GM23338 (cell line): ENCODE measurements around the gene CYB5R4. TPM values are rescaled to one million over a fixed set of nuclear protein-coding genes. Genes with fewer than 3 reads are reported as not detected.

Experiments
- ATAC-seq: fragments of 200-7000 bp; cut with Tn5 transposase; 3 replicates; pipeline ENCODE4 v1.9.1; 2020
- DNase-seq: peaks from one replicate; pipeline ENCODE4 v3.0.0-alpha.2; 2015; ENCODE audit warnings: low spot score
- H2AFZ ChIP-seq: fragments of 200-600 bp; sonication (generic); 2 replicates; pipeline ENCODE4 v1.8.0; 2016; ENCODE audit warnings: antibody characterized with exemption, mild to moderate bottlenecking, moderate library complexity
- H3F3A ChIP-seq: fragments of 200-600 bp; sonication (generic); replicated peaks from 2 replicates; pipeline ENCODE4 v1.8.0; 2017; ENCODE audit warnings: antibody characterized with exemption, mixed run types, low read depth
- H3K27ac ChIP-seq: fragments of 200-600 bp; sonication (generic); 2 replicates; pipeline ENCODE4 v1.6.1; 2016; ENCODE audit warnings: low read depth
- H3K27me3 ChIP-seq: fragments of 200-600 bp; sonication (generic); 2 replicates; pipeline ENCODE4 v1.8.0; 2016; ENCODE audit warnings: mild to moderate bottlenecking, mixed run types, moderate library complexity; ENCODE audit not compliant: insufficient read depth
- H3K36me3 ChIP-seq: fragments of 200-600 bp; sonication (generic); 2 replicates; pipeline ENCODE4 v1.8.0; 2016; ENCODE audit warnings: mild to moderate bottlenecking; ENCODE audit not compliant: insufficient read depth
- H3K4me1 ChIP-seq: fragments of 200-600 bp; sonication (generic); 2 replicates; pipeline ENCODE4 v1.8.0; 2016; ENCODE audit warnings: mild to moderate bottlenecking, moderate library complexity; ENCODE audit not compliant: insufficient read depth
- H3K4me2 ChIP-seq: fragments of 200-600 bp; sonication (generic); 2 replicates; pipeline ENCODE4 v1.7.1; 2017; ENCODE audit warnings: mixed run types
- H3K4me3 ChIP-seq: fragments of 200-600 bp; sonication (generic); 2 replicates; pipeline ENCODE4 v1.6.1; 2016; ENCODE audit warnings: mixed run types
- H3K79me2 ChIP-seq: fragments of 200-600 bp; sonication (generic); replicated peaks from 2 replicates; pipeline ENCODE4 v1.8.0; 2017; ENCODE audit warnings: mild to moderate bottlenecking; ENCODE audit not compliant: insufficient read depth
- H3K9me2 ChIP-seq: fragments of 200-600 bp; sonication (generic); 2 replicates; pipeline ENCODE4 v1.8.0; 2017; ENCODE audit not compliant: insufficient read depth
- H4K20me1 ChIP-seq: fragments of 200-600 bp; sonication (generic); replicated peaks from 2 replicates; pipeline ENCODE4 v1.8.0; 2017; ENCODE audit warnings: mild to moderate bottlenecking; ENCODE audit not compliant: insufficient read depth
- H3K27ac Mint-ChIP-seq: 2 replicates; pipeline ENCODE4 v1.8.0; 2020; ENCODE audit warnings: inconsistent platforms, mild to moderate bottlenecking, moderate library complexity, mixed read lengths
- H3K27me3 Mint-ChIP-seq: 3 replicates; pipeline ENCODE4 v1.8.0; 2022; ENCODE audit warnings: low read depth, mild to moderate bottlenecking, moderate library complexity, mixed read lengths, inconsistent platforms; ENCODE audit not compliant: insufficient read depth, poor library complexity
- H3K36me3 Mint-ChIP-seq: 3 replicates; pipeline ENCODE4 v1.8.0; 2021; ENCODE audit warnings: low read depth, mild to moderate bottlenecking, inconsistent platforms, moderate library complexity, mixed read lengths
- H3K4me1 Mint-ChIP-seq: 3 replicates; pipeline ENCODE4 v1.8.0; 2020; ENCODE audit warnings: mild to moderate bottlenecking, inconsistent platforms, mixed read lengths
- H3K4me3 Mint-ChIP-seq: 3 replicates; pipeline ENCODE4 v1.8.0; 2021; ENCODE audit warnings: moderate library complexity, mild to moderate bottlenecking, inconsistent platforms, mixed read lengths
- H3K9me3 Mint-ChIP-seq: 3 replicates; pipeline ENCODE4 v1.8.0; 2020; ENCODE audit warnings: moderate library complexity, mild to moderate bottlenecking, inconsistent platforms, mixed read lengths
- CREB1 ChIP-seq: fragments of 250-450 bp; sonication (Bioruptor Pico); IDR thresholded peaks from 2 replicates; pipeline ENCODE4 v1.5.0; 2020; ENCODE audit warnings: low read depth, mild to moderate bottlenecking, moderate library complexity
- EZH2 ChIP-seq: fragments of 200-600 bp; sonication (generic); IDR thresholded peaks from one replicate; pipeline ENCODE4 v1.8.0; 2017; ENCODE audit warnings: antibody characterized with exemption, mild to moderate bottlenecking, low read depth; ENCODE audit not compliant: unreplicated experiment
- EZH2phosphoT487 ChIP-seq: fragments of 200-600 bp; sonication (generic); IDR thresholded peaks from one replicate; pipeline ENCODE4 v1.8.1; 2018; ENCODE audit warnings: antibody characterized with exemption; ENCODE audit not compliant: unreplicated experiment
- JUNB ChIP-seq: IDR thresholded peaks from one replicate; pipeline ENCODE4 v1.6.1; 2016; ENCODE audit warnings: antibody characterized with exemption; ENCODE audit not compliant: unreplicated experiment
- NANOG ChIP-seq: IDR thresholded peaks from 2 replicates; pipeline ENCODE4 v1.6.1; 2016; ENCODE audit warnings: antibody characterized with exemption, borderline replicate concordance
- POLR2AphosphoS5 ChIP-seq: IDR thresholded peaks from 2 replicates; pipeline ENCODE4 v1.6.1; 2016; ENCODE audit warnings: antibody characterized with exemption, low read depth
- STAT1 ChIP-seq: IDR thresholded peaks from one replicate; pipeline ENCODE4 v1.6.1; 2016; ENCODE audit warnings: antibody characterized with exemption; ENCODE audit not compliant: unreplicated experiment
- ZNF114 ChIP-seq: fragments of 250-450 bp; sonication (Bioruptor Pico); IDR thresholded peaks from 2 replicates; pipeline ENCODE4 v1.5.0; 2020; ENCODE audit warnings: mild to moderate bottlenecking, moderate library complexity
- ZNF331 ChIP-seq: fragments of 250-450 bp; sonication (Bioruptor Pico); IDR thresholded peaks from 2 replicates; pipeline ENCODE4 v1.5.0; 2020; ENCODE audit warnings: low read depth, mild to moderate bottlenecking, moderate library complexity
- polyA plus RNA-seq: library from polyadenylated mRNA; unstranded; fragments of >200 nt; fragmentation: Nextera tagmentation; extraction: Ambion mirVana; gene quantifications from 2 replicates; pipeline ENCODE4 v1.2.1, GENCODE V29; 2016
- total RNA-seq: library from RNA; depleted of rRNA; stranded (reverse); fragments of >200 nt; shearing (Covaris generic); gene quantifications from 2 replicates; pipeline ENCODE4 v1.2.3, GENCODE V29; 2014
- TF ChIP-seq, protein P1 (sequence below): IDR thresholded peaks from one replicate; pipeline ENCODE4 v1.6.1; 2018; ENCODE audit warnings: antibody characterized with exemption; ENCODE audit not compliant: unreplicated experiment
- TF ChIP-seq, protein P2 (sequence below): fragments of 250-450 bp; sonication (Bioruptor Pico); IDR thresholded peaks from 2 replicates; pipeline ENCODE4 v1.5.0; 2020; ENCODE audit warnings: mild to moderate bottlenecking, moderate library complexity
- TF ChIP-seq, protein P3 (sequence below): IDR thresholded peaks from 2 replicates; pipeline ENCODE4 v1.6.1; 2016; ENCODE audit warnings: antibody characterized with exemption
- TF ChIP-seq, protein P4 (sequence below), 2 experiments: fragments of 200-600 bp in 1 of 2; sonication (generic) in 1 of 2; conservative IDR thresholded peaks; 2 replicates each; pipeline versions ENCODE4 v1.5.1 to v1.6.1; 2016 to 2017; ENCODE audit warnings: antibody characterized with exemption in 2 of 2, low read depth in 2 of 2, mild to moderate bottlenecking in 2 of 2, moderate library complexity in 1 of 2

CYB5R4 gene
- total and polyA plus RNA-seq, 2 experiments from 2014 or later: 8.9 to 17.2 TPM

DNA sequence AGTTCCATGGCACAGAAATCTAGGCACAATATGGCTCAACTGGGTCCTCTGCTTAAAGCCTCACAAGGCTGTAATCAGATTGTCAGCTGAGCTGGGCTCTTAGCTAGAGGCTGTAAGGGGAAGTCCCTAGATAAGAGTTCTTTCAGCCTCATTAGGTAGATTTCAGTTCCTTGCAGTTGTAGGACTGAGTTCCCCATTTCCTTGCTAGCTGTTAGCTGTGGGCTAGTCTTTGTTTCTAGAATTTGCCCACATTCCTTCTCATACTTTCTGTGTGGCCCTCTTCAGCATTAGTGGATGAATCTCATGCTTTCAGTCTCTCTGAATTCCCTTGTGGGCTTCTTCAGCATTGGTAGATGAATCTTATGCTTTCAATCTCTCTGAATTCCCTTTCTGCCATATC is 103.1 kb downstream of the CYB5R4 start:
- Histone ChIP-seq H3K9me2 (0 out of 2 replicates have a peak, but pooled peaks cover 3% of the 10 kb centered on the region), H3K4me1 (no peaks in the 10 kb centered on the region), H3K4me2 (no peak overlapping the region), H2AFZ (no peak overlapping the region), H3F3A (no peaks in the 10 kb centered on the region), H3K4me3 (no peak overlapping the region), H3K27me3 (no peaks in the 10 kb centered on the region), H3K27ac (no peak overlapping the region), H4K20me1 (no peaks in the 10 kb centered on the region), H3K36me3 (peaks cover 6% of the 10 kb centered on the region; the same call in 1 of the 2 replicates), H3K79me2 (no peaks in the 10 kb centered on the region)
- H3K27me3 Mint-ChIP-seq: peaks cover 7% of the 10 kb centered on the region
- H3K27ac Mint-ChIP-seq: no peak overlapping the region
- peaks cover 57% of the 10 kb centered on the region for H3K36me3 Mint-ChIP-seq
- peaks cover 45% of the 10 kb centered on the region for H3K9me3 Mint-ChIP-seq
- ATAC-seq (no peak), DNase-seq (no peak)
- no peaks in the 10 kb centered on the region for H3K4me1 Mint-ChIP-seq
- TF ChIP-seq EZH2phosphoT487 (no peak), POLR2AphosphoS5 (no peak), ZNF331 (CRISPR knock-in tag) (no peak), JUNB (no peak), CREB1 (CRISPR knock-in tag) (no peak), ZNF114 (CRISPR knock-in tag) (no peak), EZH2 (no peak), NANOG (no peak), STAT1 (no peak)
- TF ChIP-seq, protein P1, sequence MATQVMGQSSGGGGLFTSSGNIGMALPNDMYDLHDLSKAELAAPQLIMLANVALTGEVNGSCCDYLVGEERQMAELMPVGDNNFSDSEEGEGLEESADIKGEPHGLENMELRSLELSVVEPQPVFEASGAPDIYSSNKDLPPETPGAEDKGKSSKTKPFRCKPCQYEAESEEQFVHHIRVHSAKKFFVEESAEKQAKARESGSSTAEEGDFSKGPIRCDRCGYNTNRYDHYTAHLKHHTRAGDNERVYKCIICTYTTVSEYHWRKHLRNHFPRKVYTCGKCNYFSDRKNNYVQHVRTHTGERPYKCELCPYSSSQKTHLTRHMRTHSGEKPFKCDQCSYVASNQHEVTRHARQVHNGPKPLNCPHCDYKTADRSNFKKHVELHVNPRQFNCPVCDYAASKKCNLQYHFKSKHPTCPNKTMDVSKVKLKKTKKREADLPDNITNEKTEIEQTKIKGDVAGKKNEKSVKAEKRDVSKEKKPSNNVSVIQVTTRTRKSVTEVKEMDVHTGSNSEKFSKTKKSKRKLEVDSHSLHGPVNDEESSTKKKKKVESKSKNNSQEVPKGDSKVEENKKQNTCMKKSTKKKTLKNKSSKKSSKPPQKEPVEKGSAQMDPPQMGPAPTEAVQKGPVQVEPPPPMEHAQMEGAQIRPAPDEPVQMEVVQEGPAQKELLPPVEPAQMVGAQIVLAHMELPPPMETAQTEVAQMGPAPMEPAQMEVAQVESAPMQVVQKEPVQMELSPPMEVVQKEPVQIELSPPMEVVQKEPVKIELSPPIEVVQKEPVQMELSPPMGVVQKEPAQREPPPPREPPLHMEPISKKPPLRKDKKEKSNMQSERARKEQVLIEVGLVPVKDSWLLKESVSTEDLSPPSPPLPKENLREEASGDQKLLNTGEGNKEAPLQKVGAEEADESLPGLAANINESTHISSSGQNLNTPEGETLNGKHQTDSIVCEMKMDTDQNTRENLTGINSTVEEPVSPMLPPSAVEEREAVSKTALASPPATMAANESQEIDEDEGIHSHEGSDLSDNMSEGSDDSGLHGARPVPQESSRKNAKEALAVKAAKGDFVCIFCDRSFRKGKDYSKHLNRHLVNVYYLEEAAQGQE: no peak
- TF ChIP-seq, protein P2, sequence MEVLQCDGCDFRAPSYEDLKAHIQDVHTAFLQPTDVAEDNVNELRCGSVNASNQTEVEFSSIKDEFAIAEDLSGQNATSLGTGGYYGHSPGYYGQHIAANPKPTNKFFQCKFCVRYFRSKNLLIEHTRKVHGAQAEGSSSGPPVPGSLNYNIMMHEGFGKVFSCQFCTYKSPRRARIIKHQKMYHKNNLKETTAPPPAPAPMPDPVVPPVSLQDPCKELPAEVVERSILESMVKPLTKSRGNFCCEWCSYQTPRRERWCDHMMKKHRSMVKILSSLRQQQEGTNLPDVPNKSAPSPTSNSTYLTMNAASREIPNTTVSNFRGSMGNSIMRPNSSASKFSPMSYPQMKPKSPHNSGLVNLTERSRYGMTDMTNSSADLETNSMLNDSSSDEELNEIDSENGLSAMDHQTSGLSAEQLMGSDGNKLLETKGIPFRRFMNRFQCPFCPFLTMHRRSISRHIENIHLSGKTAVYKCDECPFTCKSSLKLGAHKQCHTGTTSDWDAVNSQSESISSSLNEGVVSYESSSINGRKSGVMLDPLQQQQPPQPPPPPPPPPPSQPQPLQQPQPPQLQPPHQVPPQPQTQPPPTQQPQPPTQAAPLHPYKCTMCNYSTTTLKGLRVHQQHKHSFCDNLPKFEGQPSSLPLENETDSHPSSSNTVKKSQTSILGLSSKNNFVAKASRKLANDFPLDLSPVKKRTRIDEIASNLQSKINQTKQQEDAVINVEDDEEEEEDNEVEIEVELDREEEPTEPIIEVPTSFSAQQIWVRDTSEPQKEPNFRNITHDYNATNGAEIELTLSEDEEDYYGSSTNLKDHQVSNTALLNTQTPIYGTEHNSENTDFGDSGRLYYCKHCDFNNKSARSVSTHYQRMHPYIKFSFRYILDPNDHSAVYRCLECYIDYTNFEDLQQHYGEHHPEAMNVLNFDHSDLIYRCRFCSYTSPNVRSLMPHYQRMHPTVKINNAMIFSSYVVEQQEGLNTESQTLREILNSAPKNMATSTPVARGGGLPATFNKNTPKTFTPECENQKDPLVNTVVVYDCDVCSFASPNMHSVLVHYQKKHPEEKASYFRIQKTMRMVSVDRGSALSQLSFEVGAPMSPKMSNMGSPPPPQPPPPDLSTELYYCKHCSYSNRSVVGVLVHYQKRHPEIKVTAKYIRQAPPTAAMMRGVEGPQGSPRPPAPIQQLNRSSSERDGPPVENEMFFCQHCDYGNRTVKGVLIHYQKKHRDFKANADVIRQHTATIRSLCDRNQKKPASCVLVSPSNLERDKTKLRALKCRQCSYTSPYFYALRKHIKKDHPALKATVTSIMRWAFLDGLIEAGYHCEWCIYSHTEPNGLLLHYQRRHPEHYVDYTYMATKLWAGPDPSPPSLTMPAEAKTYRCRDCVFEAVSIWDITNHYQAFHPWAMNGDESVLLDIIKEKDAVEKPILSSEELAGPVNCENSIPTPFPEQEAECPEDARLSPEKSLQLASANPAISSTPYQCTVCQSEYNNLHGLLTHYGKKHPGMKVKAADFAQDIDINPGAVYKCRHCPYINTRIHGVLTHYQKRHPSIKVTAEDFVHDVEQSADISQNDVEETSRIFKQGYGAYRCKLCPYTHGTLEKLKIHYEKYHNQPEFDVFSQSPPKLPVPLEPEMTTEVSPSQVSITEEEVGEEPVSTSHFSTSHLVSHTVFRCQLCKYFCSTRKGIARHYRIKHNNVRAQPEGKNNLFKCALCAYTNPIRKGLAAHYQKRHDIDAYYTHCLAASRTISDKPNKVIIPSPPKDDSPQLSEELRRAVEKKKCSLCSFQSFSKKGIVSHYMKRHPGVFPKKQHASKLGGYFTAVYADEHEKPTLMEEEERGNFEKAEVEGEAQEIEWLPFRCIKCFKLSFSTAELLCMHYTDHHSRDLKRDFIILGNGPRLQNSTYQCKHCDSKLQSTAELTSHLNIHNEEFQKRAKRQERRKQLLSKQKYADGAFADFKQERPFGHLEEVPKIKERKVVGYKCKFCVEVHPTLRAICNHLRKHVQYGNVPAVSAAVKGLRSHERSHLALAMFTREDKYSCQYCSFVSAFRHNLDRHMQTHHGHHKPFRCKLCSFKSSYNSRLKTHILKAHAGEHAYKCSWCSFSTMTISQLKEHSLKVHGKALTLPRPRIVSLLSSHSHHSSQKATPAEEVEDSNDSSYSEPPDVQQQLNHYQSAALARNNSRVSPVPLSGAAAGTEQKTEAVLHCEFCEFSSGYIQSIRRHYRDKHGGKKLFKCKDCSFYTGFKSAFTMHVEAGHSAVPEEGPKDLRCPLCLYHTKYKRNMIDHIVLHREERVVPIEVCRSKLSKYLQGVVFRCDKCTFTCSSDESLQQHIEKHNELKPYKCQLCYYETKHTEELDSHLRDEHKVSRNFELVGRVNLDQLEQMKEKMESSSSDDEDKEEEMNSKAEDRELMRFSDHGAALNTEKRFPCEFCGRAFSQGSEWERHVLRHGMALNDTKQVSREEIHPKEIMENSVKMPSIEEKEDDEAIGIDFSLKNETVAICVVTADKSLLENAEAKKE: no peak
- TF ChIP-seq, protein P3, sequence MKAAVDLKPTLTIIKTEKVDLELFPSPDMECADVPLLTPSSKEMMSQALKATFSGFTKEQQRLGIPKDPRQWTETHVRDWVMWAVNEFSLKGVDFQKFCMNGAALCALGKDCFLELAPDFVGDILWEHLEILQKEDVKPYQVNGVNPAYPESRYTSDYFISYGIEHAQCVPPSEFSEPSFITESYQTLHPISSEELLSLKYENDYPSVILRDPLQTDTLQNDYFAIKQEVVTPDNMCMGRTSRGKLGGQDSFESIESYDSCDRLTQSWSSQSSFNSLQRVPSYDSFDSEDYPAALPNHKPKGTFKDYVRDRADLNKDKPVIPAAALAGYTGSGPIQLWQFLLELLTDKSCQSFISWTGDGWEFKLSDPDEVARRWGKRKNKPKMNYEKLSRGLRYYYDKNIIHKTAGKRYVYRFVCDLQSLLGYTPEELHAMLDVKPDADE: no peak
- TF ChIP-seq, protein P4, sequence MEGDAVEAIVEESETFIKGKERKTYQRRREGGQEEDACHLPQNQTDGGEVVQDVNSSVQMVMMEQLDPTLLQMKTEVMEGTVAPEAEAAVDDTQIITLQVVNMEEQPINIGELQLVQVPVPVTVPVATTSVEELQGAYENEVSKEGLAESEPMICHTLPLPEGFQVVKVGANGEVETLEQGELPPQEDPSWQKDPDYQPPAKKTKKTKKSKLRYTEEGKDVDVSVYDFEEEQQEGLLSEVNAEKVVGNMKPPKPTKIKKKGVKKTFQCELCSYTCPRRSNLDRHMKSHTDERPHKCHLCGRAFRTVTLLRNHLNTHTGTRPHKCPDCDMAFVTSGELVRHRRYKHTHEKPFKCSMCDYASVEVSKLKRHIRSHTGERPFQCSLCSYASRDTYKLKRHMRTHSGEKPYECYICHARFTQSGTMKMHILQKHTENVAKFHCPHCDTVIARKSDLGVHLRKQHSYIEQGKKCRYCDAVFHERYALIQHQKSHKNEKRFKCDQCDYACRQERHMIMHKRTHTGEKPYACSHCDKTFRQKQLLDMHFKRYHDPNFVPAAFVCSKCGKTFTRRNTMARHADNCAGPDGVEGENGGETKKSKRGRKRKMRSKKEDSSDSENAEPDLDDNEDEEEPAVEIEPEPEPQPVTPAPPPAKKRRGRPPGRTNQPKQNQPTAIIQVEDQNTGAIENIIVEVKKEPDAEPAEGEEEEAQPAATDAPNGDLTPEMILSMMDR (conservative IDR thresholded peaks at IDR 0.05; ENCODE audit: low read depth in 2 of 2): no peak
- H3K4me3 Mint-ChIP-seq: no peak overlapping the region
